Limb (tissue), 2 donors: Measurements from ENCODE around the gene DEPDC5.

Experiments used
- DNase-seq, 2 donors: peaks; one replicate each; pipeline ENCODE4 v3.0.0-alpha.2; 2016; ENCODE audit errors: extremely low spot score in 2 of 2

The DEPDC5 gene

DNA sequence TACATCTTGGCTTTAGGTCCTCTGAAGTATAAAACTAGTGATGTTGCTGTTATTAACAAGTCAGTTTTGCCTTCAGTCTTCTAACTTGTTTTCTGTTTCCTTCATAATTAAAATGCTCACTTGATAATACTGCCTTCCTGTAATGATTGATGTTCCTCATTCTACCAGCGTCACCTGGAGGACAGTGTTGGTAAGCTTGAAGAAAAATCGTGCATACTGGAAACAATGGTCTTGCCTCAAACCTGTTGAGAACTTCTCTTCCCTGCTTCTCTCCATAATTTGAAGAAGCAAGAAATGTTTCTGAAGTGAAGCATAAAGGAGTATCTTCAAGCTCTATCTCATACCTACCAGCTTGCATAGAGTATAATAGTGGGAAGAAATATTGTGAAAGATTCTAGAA lies 193.5 kb downstream of the DEPDC5 start:
- DNase-seq, result no peak

DNA sequence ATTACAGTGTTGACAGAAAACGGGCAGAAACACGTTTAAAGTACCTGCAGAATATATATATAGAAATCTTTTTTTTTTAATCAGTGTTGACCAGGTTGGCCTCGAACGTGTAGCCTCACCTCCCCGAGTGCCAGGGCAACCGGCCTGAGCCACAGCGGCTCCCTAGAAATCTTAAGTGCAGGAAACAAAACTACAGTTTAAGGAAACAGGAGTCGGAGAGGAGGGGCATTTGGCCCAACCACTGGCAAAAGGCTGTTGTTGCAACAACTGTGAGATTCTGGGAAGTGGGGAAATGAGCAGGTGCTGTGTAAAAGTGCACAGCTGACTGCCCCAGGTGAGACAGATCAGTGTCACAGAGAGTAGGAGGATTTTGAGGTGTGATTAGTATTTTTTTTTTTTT lies 194.2 kb downstream of the DEPDC5 start:
- DNase-seq, result no peak

DNA sequence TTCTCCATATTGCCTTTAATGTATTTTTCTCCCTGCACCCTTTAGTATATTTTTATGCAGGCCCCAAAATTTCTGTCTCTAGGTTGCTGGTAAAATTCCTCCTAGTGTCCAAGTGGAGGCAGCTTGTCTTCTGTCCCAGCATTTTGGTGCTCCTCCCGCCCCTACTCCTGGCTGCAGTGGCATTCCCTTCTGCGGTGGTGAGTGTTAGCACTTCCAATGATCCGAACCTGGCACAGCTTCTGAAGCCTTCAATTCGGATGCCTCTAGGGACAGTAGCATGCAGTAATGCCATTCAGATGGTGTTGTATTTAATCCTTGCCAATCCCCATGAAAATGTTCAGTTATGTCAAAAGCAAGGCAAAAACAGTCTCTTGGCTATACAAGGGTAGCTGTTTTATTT lies 196.4 kb downstream of the DEPDC5 start:
- no peak for DNase-seq

DNA sequence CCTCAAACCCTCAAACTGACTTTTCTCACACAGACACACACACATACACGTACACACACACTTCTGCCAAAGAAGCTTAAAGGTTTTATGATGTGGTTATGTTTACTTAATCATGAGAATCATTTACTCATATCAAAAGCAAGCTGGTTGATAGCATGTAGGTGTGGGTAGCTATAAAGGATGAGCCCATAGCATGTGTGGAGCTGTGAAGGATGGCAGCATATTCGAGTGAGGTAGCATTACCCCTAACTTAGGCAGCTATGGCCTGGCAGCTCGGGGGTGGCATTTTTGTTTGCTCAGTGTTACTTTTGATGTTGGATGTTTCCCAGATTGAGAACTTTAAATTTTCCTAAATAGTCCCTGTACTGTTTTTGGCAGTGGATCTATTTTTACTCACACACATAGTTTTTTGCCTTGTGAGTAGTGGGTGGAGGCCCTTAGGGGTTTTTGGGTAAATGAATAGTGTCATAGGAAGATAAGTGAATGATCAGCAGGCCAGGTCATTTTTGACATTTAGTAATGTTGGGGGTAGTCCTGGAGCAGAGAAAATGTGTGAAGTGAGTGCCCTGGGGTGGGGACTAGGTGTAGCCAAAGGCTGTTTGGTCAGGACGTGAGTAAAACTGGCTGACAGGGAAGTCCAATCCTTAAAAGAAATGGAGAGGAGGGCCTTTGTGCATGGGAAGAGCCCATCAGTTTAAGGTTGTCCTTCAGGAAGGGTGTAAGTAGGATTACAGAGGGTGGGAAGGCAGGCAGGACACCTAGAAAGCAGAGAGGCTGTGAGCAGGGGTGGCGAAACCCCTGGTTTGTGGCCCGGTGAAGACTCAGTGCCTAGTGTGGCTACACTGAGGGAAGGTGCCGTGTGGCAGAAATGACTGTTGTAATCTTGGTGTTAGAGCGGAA lies 197.6 kb downstream of the DEPDC5 start:
- no peak for DNase-seq

DNA sequence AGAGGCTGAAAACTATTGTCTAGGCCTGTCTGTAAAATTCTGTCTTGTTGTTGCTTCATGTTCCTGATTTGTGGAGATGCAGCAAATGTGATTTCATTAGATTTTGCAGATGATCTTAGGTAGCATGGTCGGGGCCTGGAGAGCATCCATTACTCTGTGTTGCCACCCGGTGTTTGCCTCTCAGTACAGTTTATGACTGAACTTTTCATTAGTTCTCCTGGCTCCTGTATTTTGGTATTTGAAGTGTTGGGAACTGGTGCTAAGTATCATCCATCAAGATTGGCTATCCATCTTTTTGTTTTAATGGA lies 198.2 kb downstream of the DEPDC5 start:
- DNase-seq, result no peak

DNA sequence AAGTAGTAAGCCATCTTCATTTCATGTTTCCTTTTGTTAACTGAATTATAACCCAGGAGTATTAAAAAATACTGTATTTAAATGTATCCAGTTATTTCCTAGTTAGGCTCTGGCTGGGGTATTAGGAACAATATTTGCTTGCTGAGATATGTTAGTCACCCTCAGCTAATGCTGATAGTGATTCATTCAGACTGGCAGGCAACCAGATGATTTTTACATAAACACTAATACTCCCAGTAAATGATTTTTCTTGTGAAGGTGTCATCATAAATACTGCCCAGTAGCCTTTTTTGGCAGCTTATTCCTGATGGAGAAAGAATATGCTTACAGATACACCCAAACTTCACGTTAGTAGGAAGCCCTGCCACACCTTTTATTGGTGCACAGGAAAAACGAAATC lies 198.7 kb downstream of the DEPDC5 start:
- DNase-seq, result no peak

DNA sequence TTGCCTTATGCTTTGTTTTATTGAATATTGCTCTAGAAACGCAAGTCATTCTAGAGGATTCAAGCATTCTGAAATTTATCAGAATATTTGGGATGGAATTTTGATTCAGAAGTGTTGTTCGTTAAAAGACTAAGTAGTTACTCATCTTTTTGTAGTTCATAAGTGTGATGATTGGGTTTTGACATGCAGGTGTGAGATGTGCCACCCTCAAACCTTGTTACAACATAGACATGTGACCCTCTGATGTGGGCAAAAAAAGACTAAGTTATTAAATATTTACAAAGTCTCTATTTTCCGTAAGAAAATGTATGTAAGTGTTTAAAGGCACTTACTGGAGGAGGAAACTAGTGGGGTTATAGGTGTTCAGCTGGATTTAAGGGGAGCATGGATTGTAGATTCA lies 199.4 kb downstream of the DEPDC5 start:
- DNase-seq, result no peak

DNA sequence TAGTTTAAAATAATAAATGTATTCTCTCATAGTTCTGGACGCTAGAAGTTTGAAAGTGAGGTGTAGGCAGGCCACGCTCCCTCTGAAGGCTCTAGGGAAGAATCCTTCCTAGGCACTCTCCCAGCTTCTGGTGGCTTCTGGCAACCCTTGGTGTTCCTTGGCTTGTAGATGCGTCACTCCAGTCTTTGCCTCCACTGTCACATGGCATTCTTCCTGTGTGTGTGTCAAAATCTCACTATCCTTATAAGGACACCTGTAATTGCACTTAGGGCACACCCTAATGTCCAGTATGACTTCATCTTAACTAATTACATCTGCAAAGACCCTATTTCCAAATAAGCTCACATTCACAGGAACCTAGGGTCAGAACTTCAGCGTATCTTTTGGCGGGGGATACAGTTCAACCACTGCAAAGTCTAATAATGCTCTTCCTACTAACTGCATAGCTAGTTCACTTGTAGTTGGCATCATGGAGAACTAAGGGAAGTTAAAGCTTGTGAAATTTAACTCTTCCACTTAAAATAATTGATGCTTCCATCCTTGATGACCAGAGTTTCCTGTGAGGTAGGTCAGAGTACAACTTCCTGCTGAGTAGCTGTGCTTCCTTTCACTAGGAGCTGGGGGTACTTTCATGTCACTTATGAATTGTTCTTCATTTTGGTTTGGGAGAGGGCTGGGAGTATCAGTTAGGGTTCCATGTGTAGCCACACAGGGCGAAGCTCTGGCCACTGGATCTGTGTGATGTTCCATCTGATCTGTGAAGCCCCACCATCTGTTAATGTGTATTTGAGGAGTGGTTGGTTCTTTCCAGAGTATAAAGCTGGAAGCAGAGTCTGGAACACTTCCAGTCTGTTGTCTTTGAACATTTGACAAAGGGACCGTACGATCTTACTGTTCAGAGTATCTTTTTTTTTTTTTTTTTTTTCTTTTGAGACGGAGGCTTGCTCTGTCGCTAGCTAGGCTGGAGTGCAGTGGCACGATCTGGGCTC lies 201.0 kb downstream of the DEPDC5 start:
- no peak for DNase-seq

DNA sequence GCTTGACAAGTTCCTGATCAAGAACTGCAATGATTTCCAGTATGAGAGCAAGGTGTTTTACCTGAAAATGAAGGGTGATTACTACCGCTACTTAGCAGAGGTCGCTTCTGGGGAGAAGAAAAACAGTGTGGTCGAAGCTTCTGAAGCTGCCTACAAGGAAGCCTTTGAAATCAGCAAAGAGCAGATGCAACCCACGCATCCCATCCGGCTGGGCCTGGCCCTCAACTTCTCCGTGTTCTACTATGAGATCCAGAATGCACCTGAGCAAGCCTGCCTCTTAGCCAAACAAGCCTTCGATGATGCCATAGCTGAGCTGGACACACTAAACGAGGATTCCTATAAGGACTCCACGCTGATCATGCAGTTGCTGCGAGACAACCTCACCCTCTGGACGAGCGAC lies 202.5 kb downstream of the DEPDC5 start:
- DNase-seq, result no peak
